Endodermal cell (in vitro differentiated cells): ENCODE results near the gene HMGB1. TPM values are rescaled to one million over a fixed set of nuclear protein-coding genes. Genes with fewer than 3 reads are reported as not detected.

ENCODE experiments used
- DNase-seq: peaks from one replicate; pipeline ENCODE4 v3.0.0-alpha.2; 2017
- H3K27ac ChIP-seq: 2 replicates; pipeline ENCODE4 v1.5.1; 2013; ENCODE audit warnings: mild to moderate bottlenecking, low read depth, low read length, moderate library complexity
- H3K27me3 ChIP-seq: 2 replicates; pipeline ENCODE4 v1.6.1; 2013; ENCODE audit warnings: mild to moderate bottlenecking, low read length, moderate library complexity; ENCODE audit not compliant: insufficient read depth, control insufficient read depth, poor library complexity, severe bottlenecking
- H3K36me3 ChIP-seq: 2 replicates; pipeline ENCODE4 v1.7.0; 2013; ENCODE audit warnings: mild to moderate bottlenecking, low read length, moderate library complexity; ENCODE audit not compliant: control insufficient read depth, insufficient read depth
- H3K4me1 ChIP-seq: one replicate; pipeline ENCODE4 v1.7.0; 2013; ENCODE audit warnings: low read length; ENCODE audit not compliant: control insufficient read depth, insufficient read depth
- H3K4me3 ChIP-seq: 2 replicates; pipeline ENCODE4 v1.5.1; 2013; ENCODE audit warnings: mild to moderate bottlenecking, low read length, moderate library complexity
- H3K9ac ChIP-seq: 2 replicates; pipeline ENCODE4 v1.6.1; 2013; ENCODE audit warnings: mild to moderate bottlenecking, low read length, moderate library complexity; ENCODE audit not compliant: poor library complexity, severe bottlenecking; ENCODE audit errors: extremely low read depth
- H3K9me3 ChIP-seq: 2 replicates; pipeline ENCODE4 v1.6.1; 2013; ENCODE audit warnings: mild to moderate bottlenecking, low read length, moderate library complexity; ENCODE audit not compliant: control insufficient read depth
- H3K27ac Mint-ChIP-seq: 2 replicates; pipeline ENCODE4 v1.8.0; 2020; ENCODE audit warnings: mixed read lengths
- H3K27me3 Mint-ChIP-seq: 2 replicates; pipeline ENCODE4 v1.8.0; 2021; ENCODE audit warnings: mild to moderate bottlenecking, mixed read lengths; ENCODE audit not compliant: insufficient read depth
- H3K36me3 Mint-ChIP-seq: 2 replicates; pipeline ENCODE4 v1.8.0; 2020; ENCODE audit warnings: low read depth, mixed read lengths
- H3K4me1 Mint-ChIP-seq: 2 replicates; pipeline ENCODE4 v1.8.0; 2020; ENCODE audit warnings: mixed read lengths
- H3K4me3 Mint-ChIP-seq: 2 replicates; pipeline ENCODE4 v1.8.0; 2020; ENCODE audit warnings: mild to moderate bottlenecking, moderate library complexity, mixed read lengths
- H3K9me3 Mint-ChIP-seq: 2 replicates; pipeline ENCODE4 v1.8.0; 2020; ENCODE audit warnings: mild to moderate bottlenecking, mixed read lengths
- WGBS, 2 experiments: methylation state at CpG; one replicate each; pipeline versions ENCODE4 v1.1.5 to v1.1.7; 2013; ENCODE audit warnings: missing lambda C conversion rate in 2 of 2, mixed read lengths in 1 of 2; ENCODE audit not compliant: insufficient coverage in 1 of 2, insufficient read length in 1 of 2; 5-methylcytosine and 5-hydroxymethylcytosine counted together
- total RNA-seq, 2 donors: library from RNA; stranded (reverse); fragmentation: NEBNext Ultra II Directional in 1 of 2; extraction: Animal tissue kit (Norgen Biotek cat#: 25700) in 1 of 2; gene quantifications; 2 replicates in 1 of 2; 3 replicates in 1 of 2; pipeline ENCODE4 v1.2.1, GENCODE V29; 2021
- TF ChIP-seq, protein P1 (sequence below): fragments of 200-600 bp; sonication (generic); conservative IDR thresholded peaks from 2 replicates; pipeline ENCODE4 v1.5.0; 2021; ENCODE audit warnings: antibody characterized with exemption, mild to moderate bottlenecking

The HMGB1 gene
- total RNA-seq, 2 donors from 2014 or later = 545 to 557 TPM

DNA sequence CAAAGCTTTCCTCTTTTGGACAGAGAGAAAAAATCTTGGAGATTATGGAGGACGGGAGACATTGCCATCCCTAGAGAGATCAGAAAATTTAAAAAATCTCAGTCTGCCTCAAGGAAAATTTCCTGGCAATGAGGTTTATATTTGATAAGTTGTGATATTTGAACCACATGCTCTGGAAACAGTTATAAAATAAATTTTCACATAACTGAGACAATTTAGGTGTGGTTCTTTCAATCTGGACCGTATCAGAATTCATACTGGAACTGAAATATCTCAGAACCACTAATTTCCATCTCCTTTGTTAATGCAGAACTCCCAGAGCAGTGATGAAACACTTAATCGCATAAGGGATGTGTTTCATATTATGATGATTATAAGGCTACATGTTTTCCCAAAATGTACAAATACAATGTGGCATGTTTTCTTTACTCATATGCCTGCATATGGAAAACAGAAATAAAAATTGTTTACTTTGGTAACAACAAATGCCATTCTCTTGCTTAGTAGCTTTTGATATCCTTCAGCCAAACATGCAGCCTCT lies 29.8 kb downstream of the HMGB1 start:
- H3K9ac ChIP-seq = no peak overlapping the region
- H3K4me3 ChIP-seq = no peak overlapping the region
- H3K27ac Mint-ChIP-seq = no peak overlapping the region
- H3K36me3 Mint-ChIP-seq = no peaks in the 10 kb centered on the region
- H3K4me1 Mint-ChIP-seq = no peaks in the 10 kb centered on the region
- no peak overlapping the region for H3K27ac ChIP-seq
- H3K27me3 ChIP-seq = no peaks in the 10 kb centered on the region
- no peak overlapping the region for H3K4me3 Mint-ChIP-seq
- WGBS, 2 experiments = 90 to 93% methylated on average over 3 of the region's 3 CpGs
- no peaks in the 10 kb centered on the region for H3K9me3 Mint-ChIP-seq
- TF ChIP-seq, protein P1, sequence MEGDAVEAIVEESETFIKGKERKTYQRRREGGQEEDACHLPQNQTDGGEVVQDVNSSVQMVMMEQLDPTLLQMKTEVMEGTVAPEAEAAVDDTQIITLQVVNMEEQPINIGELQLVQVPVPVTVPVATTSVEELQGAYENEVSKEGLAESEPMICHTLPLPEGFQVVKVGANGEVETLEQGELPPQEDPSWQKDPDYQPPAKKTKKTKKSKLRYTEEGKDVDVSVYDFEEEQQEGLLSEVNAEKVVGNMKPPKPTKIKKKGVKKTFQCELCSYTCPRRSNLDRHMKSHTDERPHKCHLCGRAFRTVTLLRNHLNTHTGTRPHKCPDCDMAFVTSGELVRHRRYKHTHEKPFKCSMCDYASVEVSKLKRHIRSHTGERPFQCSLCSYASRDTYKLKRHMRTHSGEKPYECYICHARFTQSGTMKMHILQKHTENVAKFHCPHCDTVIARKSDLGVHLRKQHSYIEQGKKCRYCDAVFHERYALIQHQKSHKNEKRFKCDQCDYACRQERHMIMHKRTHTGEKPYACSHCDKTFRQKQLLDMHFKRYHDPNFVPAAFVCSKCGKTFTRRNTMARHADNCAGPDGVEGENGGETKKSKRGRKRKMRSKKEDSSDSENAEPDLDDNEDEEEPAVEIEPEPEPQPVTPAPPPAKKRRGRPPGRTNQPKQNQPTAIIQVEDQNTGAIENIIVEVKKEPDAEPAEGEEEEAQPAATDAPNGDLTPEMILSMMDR = no peak
- peaks cover 3% of the 10 kb centered on the region for H3K27me3 Mint-ChIP-seq
- no peaks in the 10 kb centered on the region for H3K4me1 ChIP-seq
- no peak for DNase-seq
- H3K9me3 ChIP-seq = no peaks in the 10 kb centered on the region
- no peaks in the 10 kb centered on the region for H3K36me3 ChIP-seq

DNA sequence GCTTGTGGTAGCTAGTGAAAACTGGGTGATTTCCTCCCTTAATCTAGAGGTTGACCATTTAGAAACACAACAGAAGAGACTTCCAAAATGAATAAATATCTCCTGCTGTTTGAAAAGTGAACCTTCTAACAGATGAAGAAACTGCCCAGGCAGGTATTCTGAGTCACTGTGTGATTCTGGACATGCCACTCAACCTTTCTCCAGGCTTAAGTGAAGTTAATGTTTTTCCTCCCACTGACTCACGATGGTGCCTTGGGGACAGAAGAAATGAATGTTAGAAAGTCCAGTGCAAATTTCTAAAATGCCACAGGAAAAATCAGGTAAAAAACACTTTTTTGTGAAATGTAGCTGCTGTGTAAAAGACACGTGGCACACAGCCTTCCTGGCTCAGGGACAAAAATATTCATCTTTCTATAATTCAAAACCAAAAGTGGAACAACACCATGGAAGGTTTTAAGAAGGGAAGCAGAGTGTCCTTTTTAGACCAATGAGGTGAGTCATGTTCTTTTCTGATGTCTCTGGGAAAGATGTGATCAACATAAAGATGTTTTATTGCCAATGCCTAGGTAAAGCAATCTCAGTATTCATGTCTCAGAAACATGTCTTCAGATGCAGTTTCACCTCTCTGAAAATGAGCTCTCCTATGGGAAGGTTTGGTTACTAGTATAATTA lies 34.3 kb downstream of the HMGB1 start:
- Histone ChIP-seq H3K4me1 (no peaks in the 10 kb centered on the region), H3K9ac (no peak overlapping the region), H3K27ac (no peak overlapping the region), H3K36me3 (no peaks in the 10 kb centered on the region), H3K4me3 (no peak overlapping the region), H3K9me3 (no peaks in the 10 kb centered on the region), H3K27me3 (no peaks in the 10 kb centered on the region)
- Mint-ChIP-seq H3K4me3 (no peak overlapping the region), H3K4me1 (no peaks in the 10 kb centered on the region), H3K36me3 (no peaks in the 10 kb centered on the region), H3K27me3 (peaks cover 3% of the 10 kb centered on the region), H3K27ac (no peak overlapping the region), H3K9me3 (no peaks in the 10 kb centered on the region)
- WGBS, 2 experiments = 87% methylated on average over 2 of the region's 2 CpGs; no CpG with 5 or more reads in 1 of the 2 experiments
- TF ChIP-seq, protein P1 = no peak
- no peak for DNase-seq

DNA sequence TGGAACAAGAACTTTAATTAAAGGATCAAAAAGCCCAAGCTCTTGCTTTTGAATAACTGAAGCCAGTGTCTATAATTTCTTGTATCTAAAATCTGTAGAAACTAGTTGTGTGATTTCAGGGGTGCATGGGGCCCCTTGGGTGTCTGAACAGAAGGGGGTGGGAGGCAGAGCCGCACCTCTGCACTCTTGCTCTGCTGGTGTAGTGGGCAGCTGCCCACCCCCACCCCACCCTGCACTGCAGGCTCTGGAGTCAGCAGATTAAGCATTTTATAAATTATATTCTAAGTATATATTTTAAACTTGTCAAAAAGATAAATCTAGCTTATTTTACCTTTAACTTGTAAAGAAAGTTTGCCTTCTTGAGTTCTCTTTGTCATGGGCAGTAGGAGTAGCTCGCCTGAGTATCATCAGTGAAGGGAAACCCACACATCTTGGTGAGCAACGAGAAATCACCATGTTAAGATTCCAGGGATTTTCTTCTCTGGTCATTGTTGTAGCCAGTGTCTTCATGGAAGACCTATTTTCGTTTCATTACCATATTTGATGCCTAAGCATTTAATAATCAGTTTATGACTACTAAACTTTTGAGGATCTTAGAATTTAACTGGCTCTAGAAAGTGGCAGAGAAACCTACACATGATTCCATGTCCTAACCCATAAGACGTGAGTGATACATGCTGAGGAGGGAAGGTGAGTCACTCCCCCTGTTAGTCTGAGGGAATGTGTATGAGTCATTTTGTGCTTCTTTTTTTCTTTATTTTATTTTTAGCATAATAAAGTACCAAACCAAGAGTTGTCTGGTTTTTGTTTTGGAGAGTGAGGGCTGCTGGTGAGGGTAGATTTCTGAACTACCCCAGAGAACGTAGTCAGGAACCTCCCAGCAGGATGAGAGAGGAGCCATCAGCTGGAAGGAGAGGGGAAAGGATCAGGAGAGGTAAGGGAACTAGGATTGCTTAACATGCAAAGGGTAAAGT lies 35.7 kb downstream of the HMGB1 start:
- Mint-ChIP-seq H3K4me1 (no peaks in the 10 kb centered on the region), H3K27me3 (peaks cover 1% of the 10 kb centered on the region), H3K4me3 (no peak overlapping the region), H3K27ac (no peak overlapping the region), H3K36me3 (no peaks in the 10 kb centered on the region), H3K9me3 (no peaks in the 10 kb centered on the region)
- Histone ChIP-seq H3K4me3 (no peak overlapping the region), H3K9ac (no peak overlapping the region), H3K4me1 (no peaks in the 10 kb centered on the region), H3K27ac (no peak overlapping the region), H3K27me3 (peaks cover under 1% of the 10 kb centered on the region), H3K9me3 (no peaks in the 10 kb centered on the region), H3K36me3 (no peaks in the 10 kb centered on the region)
- 82 to 93% methylated on average over 2 to 6 of the region's 6 CpGs for WGBS, 2 experiments
- DNase-seq = no peak
- TF ChIP-seq, protein P1 = no peak
